K562 (cell line): ENCODE results near the gene TAOK2.

Source experiments
- CTCF ChIP-seq, 3 experiments: IDR thresholded peaks in 2 of 3; conservative IDR thresholded peaks in 1 of 3; 2 replicates each; pipeline ENCODE4 v1.5.1; 2011 to 2012; ENCODE audit warnings: low read length in 3 of 3, mild to moderate bottlenecking in 3 of 3, control low read depth in 2 of 3, improper control_type of control experiment in 1 of 3, inconsistent platforms in 1 of 3, low read depth in 1 of 3, mixed read lengths in 1 of 3, moderate library complexity in 1 of 3; ENCODE audit not compliant: insufficient read depth in 2 of 3
- EGR1 ChIP-seq: fragments of 450-650 bp; conservative IDR thresholded peaks from 2 replicates; pipeline ENCODE4 v1.6.1; 2017; ENCODE audit warnings: mild to moderate bottlenecking
- EP300 ChIP-seq: IDR thresholded peaks from 2 replicates; pipeline ENCODE4 v1.6.1; 2012; ENCODE audit warnings: low read length, improper control_type of control experiment
- FOXM1 ChIP-seq, 2 experiments: fragments of 450-650 bp in 1 of 2; sonication (generic) in 1 of 2; formaldehyde crosslinking in 1 of 2; IDR thresholded peaks; 2 replicates each; pipeline versions ENCODE4 v1.6.1 to v1.9.0; 2017 to 2022; ENCODE audit warnings: low read depth in 2 of 2, mild to moderate bottlenecking in 2 of 2, missing genetic modification reagents in 1 of 2, moderate library complexity in 1 of 2
- FOXO4 ChIP-seq: fragments of 450-650 bp; formaldehyde crosslinking; IDR thresholded peaks from 2 replicates; pipeline ENCODE4 v1.4.0; 2020; ENCODE audit warnings: mild to moderate bottlenecking, moderate library complexity
- KLF1 ChIP-seq: fragments of 450-650 bp; IDR thresholded peaks from 2 replicates; pipeline ENCODE4 v1.6.1; 2016; ENCODE audit warnings: missing genetic modification characterization, missing compliant biosample characterization
- POLR2A ChIP-seq: fragments of 450-650 bp; conservative IDR thresholded peaks from 2 replicates; pipeline ENCODE4 v1.6.1; 2016
- ZNF766 ChIP-seq: fragments of 200-800 bp; sonication (Bioruptor generic); conservative IDR thresholded peaks from 2 replicates; pipeline ENCODE4 v1.6.1; 2016; ENCODE audit warnings: missing genetic modification characterization, missing compliant biosample characterization

GRCh38 chr16:30025156-30025555, 51.5 kb downstream of the TAOK2 start:
- TF ChIP-seq ZNF766 = no peak
- TF ChIP-seq EP300 = no peak
- no peak for TF ChIP-seq FOXM1 (IDR thresholded peaks at IDR 0.05; ENCODE audit: low read depth)
- TF ChIP-seq FOXM1 (CRISPR knock-in tag; IDR thresholded peaks at IDR 0.05; ENCODE audit: low read depth) = no peak
- no peak for TF ChIP-seq FOXO4 (CRISPR knock-in tag)
- TF ChIP-seq CTCF (IDR thresholded peaks at IDR 0.05 in 2 of 3, conservative IDR thresholded peaks at IDR 0.05 in 1 of 3; ENCODE audit: insufficient read depth in 2 of 3, low read depth in 1 of 3, low read length in 3 of 3) = no peak
- no peak for TF ChIP-seq KLF1 (tag)
- no peak for TF ChIP-seq EGR1
- no peak for TF ChIP-seq POLR2A
